ENCODE data around the gene NLRC3.

The NLRC3 gene

DNA sequence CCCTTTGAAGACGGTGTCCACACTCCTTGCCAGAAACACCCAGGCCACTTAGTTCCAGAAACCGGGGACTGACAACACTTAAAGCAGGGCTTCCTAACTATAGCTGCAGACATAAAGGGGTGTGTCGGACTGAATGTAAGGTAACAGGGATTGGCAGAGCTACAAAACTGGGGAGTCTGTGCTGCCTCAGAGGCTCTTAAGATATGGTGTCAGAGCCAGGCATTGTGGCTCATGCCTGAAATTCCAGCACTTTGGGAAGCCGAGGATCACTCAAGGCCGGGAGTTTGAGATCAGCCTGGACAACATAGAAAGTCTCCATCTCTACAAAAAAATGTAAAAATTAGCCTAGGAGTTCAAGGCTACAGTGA lies 14.2 kb upstream of the NLRC3 start:
- peaks cover 6% of the 10 kb centered on the region for H3K4me1 ChIP-seq (ENCODE audit: insufficient read depth, insufficient read length)
- no peak for TF ChIP-seq YY1 (IDR thresholded peaks at IDR 0.05; ENCODE audit: insufficient read depth, insufficient read length)
- no peak for TF ChIP-seq SUZ12 (IDR thresholded peaks at IDR 0.05; ENCODE audit: extremely low read depth, insufficient read depth, insufficient read length)
- TF ChIP-seq ZNF274 (IDR thresholded peaks at IDR 0.05; ENCODE audit: low read depth, low read length) = no peak
- peaks cover 73% of the 10 kb centered on the region for H3K36me3 ChIP-seq (ENCODE audit: insufficient read depth, insufficient read length, low read length)
- H3K9ac ChIP-seq (ENCODE audit: insufficient read length, low read depth) = no peak overlapping the region
- H3K4me3 ChIP-seq (ENCODE audit: insufficient read length, low read depth) = no peak overlapping the region
- DNase-seq (ENCODE audit: low read depth, low spot score) = no peak
- no peaks in the 10 kb centered on the region for H3K9me3 ChIP-seq (ENCODE audit: insufficient read depth, low read length)
- H3K27me3 ChIP-seq (ENCODE audit: insufficient read depth, insufficient read length) = no peaks in the 10 kb centered on the region

GRCh38 chr16:3590736-3591435 lies 13.7 kb upstream of the NLRC3 start:
- H3K36me3 ChIP-seq (ENCODE audit: insufficient read depth, insufficient read length, low read length) = peaks cover 70% of the 10 kb centered on the region
- DNase-seq (ENCODE audit: low read depth, low spot score) = no peak
- peaks cover 6% of the 10 kb centered on the region for H3K4me1 ChIP-seq (ENCODE audit: insufficient read depth, insufficient read length)

GRCh38 chr16:3589991-3590701 lies 12.9 kb upstream of the NLRC3 start:
- H3K9ac ChIP-seq (ENCODE audit: insufficient read length, low read depth) = no peak overlapping the region
- no peaks in the 10 kb centered on the region for H3K27me3 ChIP-seq (ENCODE audit: insufficient read depth, insufficient read length)
- TF ChIP-seq ZNF274 (IDR thresholded peaks at IDR 0.05; ENCODE audit: low read depth, low read length) = no peak
- no peak for TF ChIP-seq SUZ12 (IDR thresholded peaks at IDR 0.05; ENCODE audit: extremely low read depth, insufficient read depth, insufficient read length)
- TF ChIP-seq YY1 (IDR thresholded peaks at IDR 0.05; ENCODE audit: insufficient read depth, insufficient read length) = no peak
- peaks cover 6% of the 10 kb centered on the region for H3K4me1 ChIP-seq (ENCODE audit: insufficient read depth, insufficient read length)
- no peak overlapping the region for H3K4me3 ChIP-seq (ENCODE audit: insufficient read length, low read depth)
- H3K9me3 ChIP-seq (ENCODE audit: insufficient read depth, low read length) = no peaks in the 10 kb centered on the region
- peaks cover 65% of the 10 kb centered on the region for H3K36me3 ChIP-seq (ENCODE audit: insufficient read depth, insufficient read length, low read length)
- no peak for DNase-seq (ENCODE audit: low read depth, low spot score)

More at GRCh38 chr16:3590736-3591435, 13.7 kb upstream of the NLRC3 start:
- H3K9ac ChIP-seq (ENCODE audit: insufficient read length, low read depth) = no peak overlapping the region
- no peak overlapping the region for H3K4me3 ChIP-seq (ENCODE audit: insufficient read length, low read depth)
- H3K27me3 ChIP-seq (ENCODE audit: insufficient read depth, insufficient read length) = no peaks in the 10 kb centered on the region
- no peaks in the 10 kb centered on the region for H3K9me3 ChIP-seq (ENCODE audit: insufficient read depth, low read length)
- no peak for TF ChIP-seq ZNF274 (IDR thresholded peaks at IDR 0.05; ENCODE audit: low read depth, low read length)
- TF ChIP-seq SUZ12 (IDR thresholded peaks at IDR 0.05; ENCODE audit: extremely low read depth, insufficient read depth, insufficient read length) = no peak
- TF ChIP-seq YY1 (IDR thresholded peaks at IDR 0.05; ENCODE audit: insufficient read depth, insufficient read length) = no peak

DNA sequence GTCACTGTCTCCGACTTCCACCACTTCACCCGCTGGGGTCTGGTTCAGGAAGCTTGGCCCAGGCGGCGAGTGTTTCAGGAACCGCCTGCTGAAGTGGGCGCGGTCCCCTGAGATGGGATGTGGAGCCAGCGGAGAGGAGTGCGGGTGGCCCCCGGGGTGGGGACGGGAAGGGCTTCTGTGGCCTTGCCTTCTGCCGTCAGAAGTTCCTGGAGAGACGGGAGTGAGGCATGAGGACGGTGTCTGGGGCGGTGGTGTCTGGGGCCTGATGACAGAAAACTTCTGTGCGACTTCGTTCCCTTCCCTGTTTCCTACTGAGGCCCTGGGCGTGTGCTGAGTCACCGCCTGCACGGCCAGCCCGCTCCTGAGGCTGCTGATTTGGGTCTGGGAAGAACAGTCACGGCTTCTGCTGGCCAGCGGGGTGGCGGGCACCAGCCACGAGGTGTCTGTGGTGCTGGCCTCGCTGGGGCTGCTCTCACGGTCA lies 12.3 kb upstream of the NLRC3 start:
- Histone ChIP-seq H3K27me3 (ENCODE audit: insufficient read depth, insufficient read length) (no peaks in the 10 kb centered on the region), H3K4me1 (ENCODE audit: insufficient read depth, insufficient read length) (peaks cover 6% of the 10 kb centered on the region), H3K36me3 (ENCODE audit: insufficient read depth, insufficient read length, low read length) (peaks cover 63% of the 10 kb centered on the region), H3K9me3 (ENCODE audit: insufficient read depth, low read length) (no peaks in the 10 kb centered on the region), H3K9ac (ENCODE audit: insufficient read length, low read depth) (no peak overlapping the region), H3K4me3 (ENCODE audit: insufficient read length, low read depth) (no peak overlapping the region)
- no peak for DNase-seq (ENCODE audit: low read depth, low spot score)
- no peak for TF ChIP-seq ZNF274 (IDR thresholded peaks at IDR 0.05; ENCODE audit: low read depth, low read length)
- no peak for TF ChIP-seq YY1 (IDR thresholded peaks at IDR 0.05; ENCODE audit: insufficient read depth, insufficient read length)
- no peak for TF ChIP-seq SUZ12 (IDR thresholded peaks at IDR 0.05; ENCODE audit: extremely low read depth, insufficient read depth, insufficient read length)

- Histone ChIP-seq H3K9ac (ENCODE audit: insufficient read length, low read depth) (no peak overlapping the region), H3K4me3 (ENCODE audit: insufficient read length, low read depth) (no peak overlapping the region), H3K4me1 (ENCODE audit: insufficient read depth, insufficient read length) (peaks cover 6% of the 10 kb centered on the region)
Observed at GRCh38 chr16:3589001-3589400, 11.8 kb upstream of the NLRC3 start.

DNA sequence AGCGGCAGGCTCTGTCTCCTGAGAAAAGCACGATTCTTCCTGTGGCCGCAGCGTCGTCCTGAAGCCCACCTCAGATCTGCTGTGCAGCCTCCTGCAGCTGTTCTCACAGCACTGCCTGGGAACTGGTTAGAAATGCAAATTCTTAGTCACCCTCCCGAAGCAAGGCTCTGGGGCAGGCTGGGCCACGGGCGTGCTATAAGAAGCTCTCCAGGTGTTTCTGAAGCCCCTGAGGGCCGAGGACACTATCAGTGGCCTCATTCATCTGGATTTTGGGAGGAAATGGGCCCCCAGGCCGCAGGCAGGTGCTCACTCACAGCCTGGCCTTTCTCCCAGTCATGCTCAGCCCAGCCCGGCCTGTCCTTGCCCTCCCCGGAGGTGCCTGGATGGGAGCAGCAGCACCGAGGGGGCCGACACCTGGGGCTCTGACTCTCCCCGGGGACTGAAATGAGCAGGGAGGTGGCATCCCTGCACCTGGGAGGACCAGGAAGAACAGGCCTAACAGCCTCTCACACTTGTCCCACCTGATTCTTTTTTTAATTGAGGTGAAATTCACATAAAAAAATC lies 10.4 kb upstream of the NLRC3 start:
- Histone ChIP-seq H3K36me3 (ENCODE audit: insufficient read depth, insufficient read length, low read length) (peaks cover 73% of the 10 kb centered on the region), H3K4me3 (ENCODE audit: insufficient read length, low read depth) (no peak overlapping the region), H3K4me1 (ENCODE audit: insufficient read depth, insufficient read length) (peaks cover 6% of the 10 kb centered on the region), H3K9ac (ENCODE audit: insufficient read length, low read depth) (peak overlapping the region; percentile 33), H3K27me3 (ENCODE audit: insufficient read depth, insufficient read length) (no peaks in the 10 kb centered on the region), H3K9me3 (ENCODE audit: insufficient read depth, low read length) (no peaks in the 10 kb centered on the region)
- TF ChIP-seq YY1 (IDR thresholded peaks at IDR 0.05; ENCODE audit: insufficient read depth, insufficient read length) (no peak), SUZ12 (IDR thresholded peaks at IDR 0.05; ENCODE audit: extremely low read depth, insufficient read depth, insufficient read length) (no peak), ZNF274 (IDR thresholded peaks at IDR 0.05; ENCODE audit: low read depth, low read length) (no peak)
- no peak for DNase-seq (ENCODE audit: low read depth, low spot score)

More at GRCh38 chr16:3589001-3589400, 11.8 kb upstream of the NLRC3 start:
- Histone ChIP-seq H3K36me3 (ENCODE audit: insufficient read depth, insufficient read length, low read length) (peaks cover 61% of the 10 kb centered on the region), H3K27me3 (ENCODE audit: insufficient read depth, insufficient read length) (no peaks in the 10 kb centered on the region), H3K9me3 (ENCODE audit: insufficient read depth, low read length) (no peaks in the 10 kb centered on the region)
- TF ChIP-seq SUZ12 (IDR thresholded peaks at IDR 0.05; ENCODE audit: extremely low read depth, insufficient read depth, insufficient read length) (no peak), YY1 (IDR thresholded peaks at IDR 0.05; ENCODE audit: insufficient read depth, insufficient read length) (no peak)
- no peak for DNase-seq (ENCODE audit: low read depth, low spot score)

DNA sequence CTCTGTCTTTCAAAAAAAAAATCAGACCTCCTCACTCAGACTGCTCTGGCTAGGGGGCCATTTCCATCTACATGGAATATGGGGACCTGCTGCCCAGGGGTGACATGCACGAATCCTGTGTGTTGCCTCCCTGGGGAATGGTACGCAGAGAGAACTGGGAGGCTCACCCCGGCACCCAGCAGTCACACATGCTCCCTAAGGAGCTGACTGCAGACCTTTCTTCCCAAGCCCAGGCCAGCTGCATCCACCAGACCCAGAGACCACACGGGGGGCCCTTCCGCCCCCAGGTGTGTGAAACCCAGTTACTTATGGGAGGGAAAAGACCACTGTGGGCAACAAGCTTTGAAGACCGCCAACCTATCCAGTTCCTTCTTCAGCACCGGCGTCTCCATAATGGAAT lies 7.2 kb upstream of the NLRC3 start:
- no peak for DNase-seq (ENCODE audit: low read depth, low spot score)
- no peak overlapping the region for H3K9ac ChIP-seq (ENCODE audit: insufficient read length, low read depth)
- H3K9me3 ChIP-seq (ENCODE audit: insufficient read depth, low read length) = no peaks in the 10 kb centered on the region
- peaks cover 14% of the 10 kb centered on the region for H3K4me1 ChIP-seq (ENCODE audit: insufficient read depth, insufficient read length)
- TF ChIP-seq YY1 (IDR thresholded peaks at IDR 0.05; ENCODE audit: insufficient read depth, insufficient read length) (no peak), SUZ12 (IDR thresholded peaks at IDR 0.05; ENCODE audit: extremely low read depth, insufficient read depth, insufficient read length) (no peak), ZNF274 (IDR thresholded peaks at IDR 0.05; ENCODE audit: low read depth, low read length) (no peak)
- H3K36me3 ChIP-seq (ENCODE audit: insufficient read depth, insufficient read length, low read length) = peaks cover 60% of the 10 kb centered on the region
- no peaks in the 10 kb centered on the region for H3K27me3 ChIP-seq (ENCODE audit: insufficient read depth, insufficient read length)
- H3K4me3 ChIP-seq (ENCODE audit: insufficient read length, low read depth) = no peak overlapping the region
